Tibial nerve (tissue), 3 donors: ENCODE data around the gene ACBD5.

Experiments
- POLR2A ChIP-seq, 2 donors: fragments of 450-650 bp; IDR thresholded peaks; one replicate each; pipeline ENCODE4 v1.6.1; 2017; ENCODE audit warnings: antibody characterized with exemption in 2 of 2, mild to moderate bottlenecking in 2 of 2, moderate library complexity in 2 of 2
- TF ChIP-seq, protein P1 (sequence below), 5 experiments: fragments of 200-600 bp in 3 of 5; fragments of 450-650 bp in 2 of 5; sonication (generic) in 3 of 5; IDR thresholded peaks; one replicate each; pipeline ENCODE4 v1.5.1; 2016 to 2019; ENCODE audit warnings: antibody characterized with exemption in 5 of 5, mild to moderate bottlenecking in 3 of 5, moderate library complexity in 2 of 5

- TF ChIP-seq, protein P1, sequence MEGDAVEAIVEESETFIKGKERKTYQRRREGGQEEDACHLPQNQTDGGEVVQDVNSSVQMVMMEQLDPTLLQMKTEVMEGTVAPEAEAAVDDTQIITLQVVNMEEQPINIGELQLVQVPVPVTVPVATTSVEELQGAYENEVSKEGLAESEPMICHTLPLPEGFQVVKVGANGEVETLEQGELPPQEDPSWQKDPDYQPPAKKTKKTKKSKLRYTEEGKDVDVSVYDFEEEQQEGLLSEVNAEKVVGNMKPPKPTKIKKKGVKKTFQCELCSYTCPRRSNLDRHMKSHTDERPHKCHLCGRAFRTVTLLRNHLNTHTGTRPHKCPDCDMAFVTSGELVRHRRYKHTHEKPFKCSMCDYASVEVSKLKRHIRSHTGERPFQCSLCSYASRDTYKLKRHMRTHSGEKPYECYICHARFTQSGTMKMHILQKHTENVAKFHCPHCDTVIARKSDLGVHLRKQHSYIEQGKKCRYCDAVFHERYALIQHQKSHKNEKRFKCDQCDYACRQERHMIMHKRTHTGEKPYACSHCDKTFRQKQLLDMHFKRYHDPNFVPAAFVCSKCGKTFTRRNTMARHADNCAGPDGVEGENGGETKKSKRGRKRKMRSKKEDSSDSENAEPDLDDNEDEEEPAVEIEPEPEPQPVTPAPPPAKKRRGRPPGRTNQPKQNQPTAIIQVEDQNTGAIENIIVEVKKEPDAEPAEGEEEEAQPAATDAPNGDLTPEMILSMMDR (IDR thresholded peaks at IDR 0.05): peak in 3 of 5 experiments; percentile 25 to 79 (median 69)
- peak; percentile 92 to 95 for TF ChIP-seq POLR2A (IDR thresholded peaks at IDR 0.05)
Measured at GRCh38 chr10:27241652-27242472, 1.3 kb upstream of the ACBD5 start.
